Fibroblast of pulmonary artery (primary cell): ENCODE data around the gene UBE2E2.
A peak's percentile ranks its signal among the peaks of the same experiment; 100 is the strongest.

ENCODE experiments used
- DNase-seq: peaks from one replicate; pipeline ENCODE4 v3.0.0-alpha.2; 2010; ENCODE audit warnings: low read depth
- H3K4me3 ChIP-seq: replicated peaks from 2 replicates; pipeline ENCODE4 v1.5.1; 2011; ENCODE audit warnings: low read depth, mild to moderate bottlenecking, control low read depth, low read length, moderate library complexity
- TF ChIP-seq, protein P1 (sequence below): IDR thresholded peaks from 2 replicates; pipeline ENCODE4 v1.5.1; 2011; ENCODE audit warnings: mild to moderate bottlenecking, control low read depth, low read length, inconsistent platforms; ENCODE audit errors: missing control alignments

UBE2E2 gene

DNA sequence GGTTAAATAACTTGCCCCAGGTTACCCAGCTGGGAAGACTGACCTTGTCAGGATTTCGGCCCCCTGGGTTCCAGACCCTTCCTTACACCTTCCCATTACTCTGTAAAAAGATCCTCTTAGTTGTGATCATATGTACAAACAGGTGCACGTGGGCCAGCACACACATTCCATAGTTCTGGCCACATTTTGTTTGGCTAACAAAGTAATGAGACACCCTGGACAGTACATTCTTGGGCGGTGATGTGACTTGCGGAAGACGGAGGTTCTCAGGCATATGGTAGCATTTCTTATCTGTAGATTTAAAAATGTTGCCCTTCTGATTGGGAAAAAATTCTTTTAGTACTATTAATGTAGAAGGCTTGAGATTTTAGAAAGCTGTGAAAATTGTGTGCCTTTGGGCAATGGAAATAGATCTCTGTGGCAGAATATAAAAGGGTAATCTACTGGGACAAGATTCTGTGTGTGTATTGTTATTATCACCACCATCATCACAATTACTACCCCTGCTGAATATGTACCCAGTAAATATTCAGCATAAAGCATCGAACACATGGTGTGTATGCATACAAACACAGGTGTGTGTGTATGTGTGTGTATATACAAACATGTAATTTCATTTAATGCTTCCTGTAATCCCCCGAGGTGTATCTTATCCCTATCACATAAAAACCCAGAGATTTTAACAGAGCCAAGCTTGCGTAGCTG is 397.2 kb downstream of the UBE2E2 start:
- H3K4me3 ChIP-seq, result no peak overlapping the region
- TF ChIP-seq, protein P1, sequence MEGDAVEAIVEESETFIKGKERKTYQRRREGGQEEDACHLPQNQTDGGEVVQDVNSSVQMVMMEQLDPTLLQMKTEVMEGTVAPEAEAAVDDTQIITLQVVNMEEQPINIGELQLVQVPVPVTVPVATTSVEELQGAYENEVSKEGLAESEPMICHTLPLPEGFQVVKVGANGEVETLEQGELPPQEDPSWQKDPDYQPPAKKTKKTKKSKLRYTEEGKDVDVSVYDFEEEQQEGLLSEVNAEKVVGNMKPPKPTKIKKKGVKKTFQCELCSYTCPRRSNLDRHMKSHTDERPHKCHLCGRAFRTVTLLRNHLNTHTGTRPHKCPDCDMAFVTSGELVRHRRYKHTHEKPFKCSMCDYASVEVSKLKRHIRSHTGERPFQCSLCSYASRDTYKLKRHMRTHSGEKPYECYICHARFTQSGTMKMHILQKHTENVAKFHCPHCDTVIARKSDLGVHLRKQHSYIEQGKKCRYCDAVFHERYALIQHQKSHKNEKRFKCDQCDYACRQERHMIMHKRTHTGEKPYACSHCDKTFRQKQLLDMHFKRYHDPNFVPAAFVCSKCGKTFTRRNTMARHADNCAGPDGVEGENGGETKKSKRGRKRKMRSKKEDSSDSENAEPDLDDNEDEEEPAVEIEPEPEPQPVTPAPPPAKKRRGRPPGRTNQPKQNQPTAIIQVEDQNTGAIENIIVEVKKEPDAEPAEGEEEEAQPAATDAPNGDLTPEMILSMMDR, result no peak
- DNase-seq, result peak; percentile 90

DNA sequence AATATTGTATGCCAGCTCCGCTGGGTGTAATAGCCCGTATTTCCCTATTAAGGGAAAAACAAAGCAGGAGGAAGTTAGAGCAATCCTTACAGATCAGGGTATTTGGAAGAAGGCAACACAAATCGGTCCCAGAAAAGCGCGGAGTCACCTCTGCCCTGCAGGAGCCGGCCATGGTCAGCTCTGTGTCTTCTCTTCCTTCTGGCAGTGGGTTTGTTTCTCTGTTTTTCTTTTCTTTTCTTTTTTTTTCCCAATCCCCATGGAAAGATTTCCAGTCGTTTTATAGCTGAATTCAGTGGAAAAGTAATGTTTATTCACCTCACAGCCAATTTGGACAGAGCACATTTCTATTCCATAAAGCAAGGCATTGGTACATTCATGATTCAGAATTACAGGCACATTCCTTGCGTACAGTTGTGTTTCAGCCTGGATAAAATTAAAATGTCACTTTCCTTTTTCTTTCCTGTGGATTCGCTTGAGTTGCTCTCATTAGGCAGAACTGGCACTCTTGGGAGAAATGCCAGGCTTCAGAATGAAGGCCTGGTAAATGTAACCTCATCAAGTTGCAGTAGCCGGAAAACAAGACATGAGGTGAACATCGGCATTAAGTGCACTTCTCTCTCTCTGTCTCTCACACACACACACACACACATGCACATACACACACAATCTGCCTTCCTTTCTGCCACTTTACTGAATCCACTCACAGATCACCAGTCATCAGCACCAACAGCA is 398.1 kb downstream of the UBE2E2 start:
- TF ChIP-seq, protein P1, result no peak
- no peak overlapping the region for H3K4me3 ChIP-seq
- peak; percentile 13 for DNase-seq

DNA sequence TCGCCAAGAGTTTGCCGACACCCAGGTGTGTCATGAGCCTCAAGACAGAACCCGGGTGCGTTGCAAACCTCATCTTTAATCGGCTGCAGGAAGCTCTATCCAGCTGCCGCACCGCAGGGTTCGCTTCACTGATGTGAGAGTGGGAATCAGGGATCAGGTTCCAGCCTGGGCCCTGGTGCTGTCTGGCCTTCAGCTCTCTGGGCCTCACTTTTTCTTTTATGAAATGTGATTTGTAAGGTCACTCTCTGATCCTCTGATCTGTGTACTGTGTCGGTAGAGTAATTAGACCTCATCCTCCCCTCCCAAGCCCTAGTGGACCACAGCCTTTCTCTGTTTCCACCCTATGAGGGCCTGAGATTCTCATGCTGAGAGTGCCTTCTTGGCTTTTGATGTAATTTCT is 399.8 kb downstream of the UBE2E2 start:
- DNase-seq, result no peak
- TF ChIP-seq, protein P1, result no peak
- H3K4me3 ChIP-seq, result no peak overlapping the region

DNA sequence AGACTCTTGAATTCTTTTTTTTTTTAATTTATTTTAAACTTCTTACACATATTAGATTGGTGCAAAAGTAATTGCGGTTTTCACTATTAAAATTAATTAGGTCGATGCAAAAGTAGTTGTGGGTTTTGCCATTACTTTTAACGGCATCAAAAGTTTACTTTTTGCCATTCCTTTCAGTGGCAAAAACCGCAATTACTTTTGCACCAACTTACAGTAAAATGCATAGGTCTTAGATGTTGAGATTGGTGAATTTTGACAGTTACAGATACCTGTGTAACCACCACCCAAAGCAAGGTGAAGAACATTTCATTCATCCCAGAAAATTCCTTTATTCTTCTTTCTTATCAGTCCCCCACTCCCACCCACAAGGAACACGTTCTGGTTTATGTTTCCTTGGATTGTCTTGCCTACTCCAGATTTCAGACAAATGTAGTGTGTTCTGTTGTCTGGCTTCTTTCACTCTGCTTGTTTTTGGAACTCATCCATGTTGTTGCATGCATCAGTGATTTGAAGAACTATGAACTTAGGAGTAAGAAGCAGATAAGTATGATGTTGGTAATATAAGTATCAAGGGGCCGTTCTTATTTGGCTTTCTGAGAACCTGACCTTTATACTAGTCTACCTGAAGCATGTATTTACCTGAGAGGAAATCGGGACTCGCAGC is 404.2 kb downstream of the UBE2E2 start:
- H3K4me3 ChIP-seq, result no peak overlapping the region
- peak; percentile 75 for DNase-seq
- TF ChIP-seq, protein P1, result no peak

DNA sequence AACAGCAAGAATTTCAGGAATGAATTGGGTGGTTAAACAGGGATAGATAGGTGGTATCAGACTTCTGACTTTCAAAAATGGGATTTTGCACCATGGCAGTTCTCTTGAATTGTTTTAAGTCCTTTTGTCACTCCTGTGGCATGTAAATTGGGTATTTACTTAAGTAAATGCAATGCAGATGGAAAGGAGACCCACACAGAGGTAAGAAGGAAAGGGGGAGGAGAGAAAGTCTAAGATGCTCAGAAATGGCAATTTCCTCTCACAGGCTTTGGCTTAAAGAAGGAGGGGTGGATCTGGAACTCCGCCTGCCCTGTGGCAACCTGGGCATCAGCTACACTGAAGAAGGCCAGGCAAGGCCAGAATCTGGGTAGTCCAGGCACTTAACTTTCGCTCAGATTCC is 405.5 kb downstream of the UBE2E2 start:
- no peak for DNase-seq
- H3K4me3 ChIP-seq, result no peak overlapping the region
- TF ChIP-seq, protein P1, result no peak

DNA sequence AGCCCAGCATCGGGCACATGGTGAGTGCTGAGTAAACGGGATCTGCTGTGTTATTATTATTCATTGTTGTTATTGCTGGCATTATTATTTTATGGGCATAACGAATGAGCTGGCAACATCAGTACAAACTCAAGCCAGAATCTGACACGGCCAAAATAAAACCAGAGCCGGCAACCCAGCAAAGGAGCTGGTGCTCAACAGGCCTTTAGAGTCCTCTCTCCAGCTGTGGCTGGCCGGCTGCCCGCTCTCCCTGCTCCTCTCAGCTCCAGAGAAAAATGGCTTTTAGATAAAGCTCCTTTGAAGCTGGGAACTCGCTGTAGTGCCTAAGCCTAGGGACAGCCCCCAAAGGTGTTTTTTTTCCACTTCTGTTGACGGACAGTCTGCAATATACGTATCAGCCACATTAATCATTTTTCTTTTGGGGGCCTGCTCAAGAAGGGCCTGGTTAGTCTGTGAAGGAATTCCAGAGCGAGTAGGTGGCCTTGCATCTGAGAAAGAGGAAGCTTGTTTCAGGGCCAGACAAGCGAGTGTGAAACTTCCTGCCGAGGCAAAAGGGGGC is 408.7 kb downstream of the UBE2E2 start:
- H3K4me3 ChIP-seq, result no peak overlapping the region
- TF ChIP-seq, protein P1, result no peak
- DNase-seq, result peak; percentile 65
